ENCODE measurements around the gene NOD1.
A peak's percentile ranks its signal among the peaks of the same experiment; 100 is the strongest.
"Not testable (repeated sequence)": the region's sequence is repeated elsewhere in the genome, so short reads cannot be mapped to it uniquely, and the experiment has no call there.

Gene NOD1

GRCh38 chr7:30390736-30391636 lies 87.6 kb downstream of the NOD1 start:
- Histone ChIP-seq H3K79me1 (ENCODE audit: low read depth, low read length) (peaks cover 2% of the 10 kb centered on the region), H3K23ac (ENCODE audit: low read depth, low read length, poor library complexity) (no peak overlapping the region), H3K27ac (replicated peaks; ENCODE audit: low read length) (no peak overlapping the region), H2AK5ac (ENCODE audit: low read depth, low read length) (no peak overlapping the region), H2BK12ac (ENCODE audit: low read length) (no peak overlapping the region), H2AFZ (ENCODE audit: low read length) (no peak overlapping the region), H4K91ac (ENCODE audit: low read depth, low read length, poor library complexity) (no peak overlapping the region), H3K18ac (ENCODE audit: low read length) (no peak overlapping the region), H3K4me3 (ENCODE audit: low read length in 2 of 2) (no peak overlapping the region), H3K4ac (ENCODE audit: low read length) (no peak overlapping the region), H3K4me2 (ENCODE audit: insufficient read depth, low read length, poor library complexity, severe bottlenecking) (no peak overlapping the region), H3K27me3 (ENCODE audit: control insufficient read depth in 3 of 3, insufficient read depth in 3 of 3, low read depth in 1 of 3, low read length in 3 of 3) (no peaks in the 10 kb centered on the region), H3K9me3 (replicated peaks in 1 of 2; ENCODE audit: control insufficient read depth in 2 of 2, insufficient read depth in 1 of 2, low read depth in 1 of 2, low read length in 2 of 2) (no peaks in the 10 kb centered on the region), H4K8ac (ENCODE audit: low read depth, low read length) (no peak overlapping the region), H2BK120ac (ENCODE audit: low read depth, low read length) (no peak overlapping the region), H2BK15ac (ENCODE audit: low read length) (no peak overlapping the region), H3K9ac (ENCODE audit: low read depth, low read length, poor library complexity) (no peak overlapping the region), H3K4me1 (ENCODE audit: control insufficient read depth in 2 of 2, insufficient read depth in 1 of 2, low read depth in 1 of 2, low read length in 2 of 2) (no peaks in the 10 kb centered on the region), H2BK5ac (ENCODE audit: low read length) (no peak overlapping the region), H3K14ac (ENCODE audit: low read length) (no peak overlapping the region), H3K36me3 (replicated peaks in 1 of 2; ENCODE audit: control insufficient read depth in 2 of 2, insufficient read depth in 2 of 2, low read length in 2 of 2) (no peaks in the 10 kb centered on the region)
- no peak for DNase-seq (ENCODE audit: low spot score)
- WGBS, 2 donors (ENCODE audit: extremely low coverage in 2 of 2, insufficient read length in 2 of 2, insufficient replicate concordance in 1 of 2) = no CpG with 5 or more reads among the region's 8 CpGs

GRCh38 chr7:30389791-30390190 lies 88.8 kb downstream of the NOD1 start:
- H2AFZ ChIP-seq (ENCODE audit: low read length) = no peak overlapping the region
- WGBS, 2 donors (ENCODE audit: extremely low coverage in 2 of 2, insufficient read length in 2 of 2, insufficient replicate concordance in 1 of 2) = no CpG with 5 or more reads among the region's 3 CpGs

GRCh38 chr7:30382607-30383006 lies 96.0 kb downstream of the NOD1 start:
- Histone ChIP-seq H3K23ac (ENCODE audit: low read depth, low read length, poor library complexity) (no peak overlapping the region), H3K4ac (ENCODE audit: low read length) (no peak overlapping the region), H2BK120ac (ENCODE audit: low read depth, low read length) (no peak overlapping the region), H3K18ac (ENCODE audit: low read length) (no peak overlapping the region), H3K36me3 (replicated peaks in 1 of 2; ENCODE audit: control insufficient read depth in 2 of 2, insufficient read depth in 2 of 2, low read length in 2 of 2) (no peaks in the 10 kb centered on the region), H2AK5ac (ENCODE audit: low read depth, low read length) (no peak overlapping the region), H3K79me1 (ENCODE audit: low read depth, low read length) (no peaks in the 10 kb centered on the region), H3K4me2 (ENCODE audit: insufficient read depth, low read length, poor library complexity, severe bottlenecking) (no peak overlapping the region), H2AFZ (ENCODE audit: low read length) (no peak overlapping the region), H3K9ac (ENCODE audit: low read depth, low read length, poor library complexity) (no peak overlapping the region), H3K4me1 (ENCODE audit: control insufficient read depth in 2 of 2, insufficient read depth in 1 of 2, low read depth in 1 of 2, low read length in 2 of 2) (no peaks in the 10 kb centered on the region), H3K9me3 (replicated peaks in 1 of 2; ENCODE audit: control insufficient read depth in 2 of 2, insufficient read depth in 1 of 2, low read depth in 1 of 2, low read length in 2 of 2) (peaks cover 0 to 3% of the 10 kb centered on the region in 2 donors), H4K8ac (ENCODE audit: low read depth, low read length) (no peak overlapping the region), H4K91ac (ENCODE audit: low read depth, low read length, poor library complexity) (no peak overlapping the region), H3K27ac (replicated peaks; ENCODE audit: low read length) (no peak overlapping the region), H2BK12ac (ENCODE audit: low read length) (no peak overlapping the region), H3K27me3 (ENCODE audit: control insufficient read depth in 3 of 3, insufficient read depth in 3 of 3, low read depth in 1 of 3, low read length in 3 of 3) (no peaks in the 10 kb centered on the region), H2BK15ac (ENCODE audit: low read length) (no peak overlapping the region), H2BK5ac (ENCODE audit: low read length) (no peak overlapping the region), H3K14ac (ENCODE audit: low read length) (no peak overlapping the region), H3K4me3 (ENCODE audit: low read length in 2 of 2) (no peak overlapping the region)
- DNase-seq (ENCODE audit: low spot score) = no peak
- WGBS, 2 donors (ENCODE audit: extremely low coverage in 2 of 2, insufficient read length in 2 of 2, insufficient replicate concordance in 1 of 2) = no CpG with 5 or more reads among the region's 1 CpG

More at GRCh38 chr7:30389791-30390190, 88.8 kb downstream of the NOD1 start:
- Histone ChIP-seq H3K4me2 (ENCODE audit: insufficient read depth, low read length, poor library complexity, severe bottlenecking) (no peak overlapping the region), H2BK120ac (ENCODE audit: low read depth, low read length) (no peak overlapping the region), H2BK5ac (ENCODE audit: low read length) (no peak overlapping the region), H3K27ac (replicated peaks; ENCODE audit: low read length) (no peak overlapping the region), H3K23ac (ENCODE audit: low read depth, low read length, poor library complexity) (no peak overlapping the region), H4K8ac (ENCODE audit: low read depth, low read length) (no peak overlapping the region), H2BK12ac (ENCODE audit: low read length) (no peak overlapping the region), H3K18ac (ENCODE audit: low read length) (peak overlapping the region; percentile 48), H3K27me3 (ENCODE audit: control insufficient read depth in 3 of 3, insufficient read depth in 3 of 3, low read depth in 1 of 3, low read length in 3 of 3) (no peaks in the 10 kb centered on the region), H3K4me1 (ENCODE audit: control insufficient read depth in 2 of 2, insufficient read depth in 1 of 2, low read depth in 1 of 2, low read length in 2 of 2) (no peaks in the 10 kb centered on the region), H2BK15ac (ENCODE audit: low read length) (no peak overlapping the region), H3K9ac (ENCODE audit: low read depth, low read length, poor library complexity) (no peak overlapping the region), H3K4ac (ENCODE audit: low read length) (no peak overlapping the region), H3K79me1 (ENCODE audit: low read depth, low read length) (peaks cover 2% of the 10 kb centered on the region), H3K36me3 (replicated peaks in 1 of 2; ENCODE audit: control insufficient read depth in 2 of 2, insufficient read depth in 2 of 2, low read length in 2 of 2) (no peaks in the 10 kb centered on the region), H3K14ac (ENCODE audit: low read length) (no peak overlapping the region), H2AK5ac (ENCODE audit: low read depth, low read length) (no peak overlapping the region), H4K91ac (ENCODE audit: low read depth, low read length, poor library complexity) (no peak overlapping the region), H3K4me3 (ENCODE audit: low read length in 2 of 2) (no peak overlapping the region), H3K9me3 (replicated peaks in 1 of 2; ENCODE audit: control insufficient read depth in 2 of 2, insufficient read depth in 1 of 2, low read depth in 1 of 2, low read length in 2 of 2) (no peaks in the 10 kb centered on the region)
- DNase-seq (ENCODE audit: low spot score) = no peak

- not testable (repeated sequence) for H2BK15ac ChIP-seq (ENCODE audit: low read length); H3K14ac ChIP-seq (ENCODE audit: low read length); H3K79me1 ChIP-seq (ENCODE audit: low read depth, low read length); H4K8ac ChIP-seq (ENCODE audit: low read depth, low read length); H3K23ac ChIP-seq (ENCODE audit: low read depth, low read length, poor library complexity); H3K27me3 ChIP-seq (ENCODE audit: control insufficient read depth in 3 of 3, insufficient read depth in 3 of 3, low read depth in 1 of 3, low read length in 3 of 3); H2BK12ac ChIP-seq (ENCODE audit: low read length); H3K4me1 ChIP-seq (ENCODE audit: control insufficient read depth in 2 of 2, insufficient read depth in 1 of 2, low read depth in 1 of 2, low read length in 2 of 2); H2BK120ac ChIP-seq (ENCODE audit: low read depth, low read length); H2BK5ac ChIP-seq (ENCODE audit: low read length); H3K18ac ChIP-seq (ENCODE audit: low read length); H3K27ac ChIP-seq (replicated peaks; ENCODE audit: low read length); H3K36me3 ChIP-seq (replicated peaks in 1 of 2; ENCODE audit: control insufficient read depth in 2 of 2, insufficient read depth in 2 of 2, low read length in 2 of 2); H3K9ac ChIP-seq (ENCODE audit: low read depth, low read length, poor library complexity); H3K4me3 ChIP-seq (ENCODE audit: low read length in 2 of 2); H3K9me3 ChIP-seq (replicated peaks in 1 of 2; ENCODE audit: control insufficient read depth in 2 of 2, insufficient read depth in 1 of 2, low read depth in 1 of 2, low read length in 2 of 2); H3K4ac ChIP-seq (ENCODE audit: low read length); H3K4me2 ChIP-seq (ENCODE audit: insufficient read depth, low read length, poor library complexity, severe bottlenecking); H2AFZ ChIP-seq (ENCODE audit: low read length); H4K91ac ChIP-seq (ENCODE audit: low read depth, low read length, poor library complexity); DNase-seq (ENCODE audit: low spot score); H2AK5ac ChIP-seq (ENCODE audit: low read depth, low read length)
- no CpG with 5 or more reads among the region's 4 CpGs for WGBS, 2 donors (ENCODE audit: extremely low coverage in 2 of 2, insufficient read length in 2 of 2, insufficient replicate concordance in 1 of 2)
These were observed 97.8 kb downstream of the NOD1 start for GRCh38 chr7:30380824-30381223.
